ENCODE data around the gene FAM227B. TPM values are rescaled to one million over a fixed set of nuclear protein-coding genes. Genes with fewer than 3 reads are reported as not detected.

Gene FAM227B
- total RNA-seq, 2 donors from 2014 or later, result 2.1 TPM; not detected in 1

- intact Hi-C loops (cut with DNase I), result no loop called here
- H3K27me3 ChIP-seq, result no peaks in the 10 kb centered on the region
- peaks cover 6% of the 10 kb centered on the region for H3K4me1 ChIP-seq
- no peak overlapping the region for H3K4me3 ChIP-seq
- ATAC-seq, result no peak
- 79 to 81% methylated on average over 2 of the region's 2 CpGs for WGBS, 2 donors
- H3K9me3 ChIP-seq, result no peaks in the 10 kb centered on the region
- H3K27ac ChIP-seq, result no peak overlapping the region
- DNase-seq, result no peak
- H3K36me3 ChIP-seq (replicated peaks in 1 of 2; ENCODE audit: insufficient read depth in 1 of 2, low read depth in 2 of 2), result no peaks in the 10 kb centered on the region
- no peak for TF ChIP-seq POLR2A (IDR thresholded peaks at IDR 0.05)
- TF ChIP-seq CTCF (IDR thresholded peaks at IDR 0.05), result no peak
Observed at GRCh38 chr15:49460411-49460941, 160.1 kb downstream of the FAM227B start.

- TF ChIP-seq POLR2A (IDR thresholded peaks at IDR 0.05) (no peak), CTCF (IDR thresholded peaks at IDR 0.05) (no peak)
- 43 to 47% methylated on average over 2 of the region's 2 CpGs for WGBS, 2 donors
Observed at GRCh38 chr15:49458145-49458544, 162.5 kb downstream of the FAM227B start.

GRCh38 chr15:49456166-49456565 lies 164.5 kb downstream of the FAM227B start:
- Histone ChIP-seq H3K4me1 (no peaks in the 10 kb centered on the region), H3K36me3 (replicated peaks in 1 of 2; ENCODE audit: insufficient read depth in 1 of 2, low read depth in 2 of 2) (no peaks in the 10 kb centered on the region), H3K9me3 (no peaks in the 10 kb centered on the region), H3K27ac (no peak overlapping the region), H3K4me3 (no peak overlapping the region), H3K27me3 (no peaks in the 10 kb centered on the region)
- intact Hi-C loops (cut with DNase I), result no loop called here
- no peak for ATAC-seq
- DNase-seq, result no peak
- TF ChIP-seq CTCF (IDR thresholded peaks at IDR 0.05) (no peak), POLR2A (IDR thresholded peaks at IDR 0.05) (no peak)

More at GRCh38 chr15:49458145-49458544, 162.5 kb downstream of the FAM227B start:
- Histone ChIP-seq H3K4me1 (no peaks in the 10 kb centered on the region), H3K9me3 (no peaks in the 10 kb centered on the region), H3K27ac (no peak overlapping the region), H3K4me3 (no peak overlapping the region), H3K27me3 (no peaks in the 10 kb centered on the region), H3K36me3 (replicated peaks in 1 of 2; ENCODE audit: insufficient read depth in 1 of 2, low read depth in 2 of 2) (no peaks in the 10 kb centered on the region)
- ATAC-seq, result no peak
- DNase-seq, result no peak
- intact Hi-C loops (cut with DNase I), result no loop called here

- Histone ChIP-seq H3K36me3 (replicated peaks in 1 of 2; ENCODE audit: insufficient read depth in 1 of 2, low read depth in 2 of 2) (no peaks in the 10 kb centered on the region), H3K27me3 (no peaks in the 10 kb centered on the region), H3K9me3 (no peaks in the 10 kb centered on the region), H3K27ac (no peak overlapping the region), H3K4me3 (no peak overlapping the region), H3K4me1 (no peaks in the 10 kb centered on the region)
- DNase-seq (no peak), ATAC-seq (no peak)
- WGBS, 2 donors, result 89% methylated on average over 1 of the region's 1 CpG
- intact Hi-C loops (cut with DNase I), result no loop called here
- TF ChIP-seq POLR2A (IDR thresholded peaks at IDR 0.05) (no peak), CTCF (IDR thresholded peaks at IDR 0.05) (no peak)
Observed at GRCh38 chr15:49452595-49452994, 168.0 kb downstream of the FAM227B start.

GRCh38 chr15:49441816-49442215 lies 178.8 kb downstream of the FAM227B start:
- Histone ChIP-seq H3K36me3 (replicated peaks in 1 of 2; ENCODE audit: insufficient read depth in 1 of 2, low read depth in 2 of 2) (no peaks in the 10 kb centered on the region), H3K4me1 (no peaks in the 10 kb centered on the region), H3K27me3 (no peaks in the 10 kb centered on the region), H3K9me3 (no peaks in the 10 kb centered on the region), H3K4me3 (no peak overlapping the region), H3K27ac (no peak overlapping the region)
- no peak for DNase-seq
- no peak for TF ChIP-seq CTCF (IDR thresholded peaks at IDR 0.05)
- no peak for TF ChIP-seq POLR2A (IDR thresholded peaks at IDR 0.05)
- ATAC-seq, result no peak
- intact Hi-C loops (cut with DNase I), result no loop called here
- WGBS, 2 donors, result 89 to 94% methylated on average over 1 of the region's 1 CpG

All from body of pancreas (tissue), 4 donors.